H9 (cell line): ENCODE data around the gene LORICRIN. TPM values are rescaled to one million over a fixed set of nuclear protein-coding genes. Genes with fewer than 3 reads are reported as not detected.

Source experiments
- DNase-seq: peaks from one replicate; pipeline ENCODE4 v3.0.0-alpha.2; 2017
- H2AFZ ChIP-seq: one replicate; pipeline ENCODE4 v1.6.1; 2013; ENCODE audit warnings: mild to moderate bottlenecking, low read length, control low read depth, moderate library complexity
- H2AK5ac ChIP-seq: 2 replicates; pipeline ENCODE4 v1.6.1; 2013; ENCODE audit warnings: low read length, control low read depth, mixed read lengths; ENCODE audit not compliant: insufficient read length
- H2BK120ac ChIP-seq: one replicate; pipeline ENCODE4 v1.6.1; 2013; ENCODE audit warnings: low read depth, mild to moderate bottlenecking, low read length, control low read depth, inconsistent platforms; ENCODE audit not compliant: poor library complexity, severe bottlenecking
- H2BK12ac ChIP-seq: 2 replicates; pipeline ENCODE4 v1.6.1; 2013; ENCODE audit warnings: low read length, control low read depth, mixed read lengths, low read depth; ENCODE audit not compliant: insufficient read length
- H2BK15ac ChIP-seq: 2 replicates; pipeline ENCODE4 v1.6.1; 2013; ENCODE audit warnings: low read depth, low read length, control low read depth
- H2BK20ac ChIP-seq: one replicate; pipeline ENCODE4 v1.6.1; 2013; ENCODE audit warnings: low read depth, mild to moderate bottlenecking, low read length, control low read depth, inconsistent platforms; ENCODE audit not compliant: poor library complexity, severe bottlenecking
- H2BK5ac ChIP-seq: 2 replicates; pipeline ENCODE4 v1.6.1; 2013; ENCODE audit warnings: low read length, control low read depth, mixed read lengths; ENCODE audit not compliant: insufficient read length
- H3K14ac ChIP-seq: 2 replicates; pipeline ENCODE4 v1.6.1; 2013; ENCODE audit warnings: low read length, control low read depth; ENCODE audit not compliant: insufficient read depth
- H3K18ac ChIP-seq: 2 replicates; pipeline ENCODE4 v1.6.1; 2013; ENCODE audit warnings: low read depth, mild to moderate bottlenecking, mixed read lengths, low read length, control low read depth; ENCODE audit not compliant: insufficient read length
- H3K23ac ChIP-seq: 2 replicates; pipeline ENCODE4 v1.6.1; 2013; ENCODE audit warnings: low read length, control low read depth, mixed read lengths, low read depth; ENCODE audit not compliant: insufficient read length
- H3K23me2 ChIP-seq: 2 replicates; pipeline ENCODE4 v1.6.1; 2013; ENCODE audit warnings: low read depth, mild to moderate bottlenecking, mixed read lengths, low read length, control low read depth; ENCODE audit not compliant: insufficient read length, poor library complexity, severe bottlenecking
- H3K27ac ChIP-seq: 2 replicates; pipeline ENCODE4 v1.5.1; 2013; ENCODE audit warnings: low read length, control low read depth, mixed read lengths, low read depth; ENCODE audit not compliant: insufficient read length
- H3K27me3 ChIP-seq: 2 replicates; pipeline ENCODE4 v1.6.1; 2013; ENCODE audit warnings: low read length, control low read depth, inconsistent platforms; ENCODE audit not compliant: insufficient read depth
- H3K4ac ChIP-seq: 2 replicates; pipeline ENCODE4 v1.6.1; 2013; ENCODE audit warnings: low read depth, mild to moderate bottlenecking, control low read depth, inconsistent platforms, low read length, moderate library complexity
- H3K4me1 ChIP-seq: 2 replicates; pipeline ENCODE4 v1.6.1; 2013; ENCODE audit warnings: low read length, control low read depth, inconsistent platforms; ENCODE audit not compliant: insufficient read depth
- H3K4me2 ChIP-seq: 2 replicates; pipeline ENCODE4 v1.6.1; 2013; ENCODE audit warnings: low read length, control low read depth, mixed read lengths; ENCODE audit not compliant: insufficient read length, insufficient read depth
- H3K56ac ChIP-seq: 2 replicates; pipeline ENCODE4 v1.6.1; 2013; ENCODE audit warnings: low read depth, mild to moderate bottlenecking, mixed read lengths, low read length, control low read depth; ENCODE audit not compliant: insufficient read length
- H3K79me1 ChIP-seq: 2 replicates; pipeline ENCODE4 v1.6.1; 2013; ENCODE audit warnings: low read depth, mild to moderate bottlenecking, moderate library complexity, low read length, control low read depth, inconsistent platforms; ENCODE audit not compliant: insufficient read depth, poor library complexity, severe bottlenecking
- H3K79me2 ChIP-seq: 2 replicates; pipeline ENCODE4 v1.6.1; 2013; ENCODE audit warnings: low read length, control low read depth, inconsistent platforms; ENCODE audit not compliant: insufficient read depth
- H3K9ac ChIP-seq: 2 replicates; pipeline ENCODE4 v1.6.1; 2013; ENCODE audit warnings: low read length, control low read depth, mixed read lengths; ENCODE audit not compliant: insufficient read length; ENCODE audit errors: extremely low read depth
- H3K9me3 ChIP-seq: one replicate; pipeline ENCODE4 v1.6.1; 2013; ENCODE audit warnings: low read depth, low read length, inconsistent platforms; ENCODE audit not compliant: control insufficient read depth
- H3T11ph ChIP-seq: one replicate; pipeline ENCODE4 v1.6.1; 2013; ENCODE audit warnings: mild to moderate bottlenecking, low read length, control low read depth, inconsistent platforms
- H4K20me1 ChIP-seq: one replicate; pipeline ENCODE4 v1.6.1; 2013; ENCODE audit not compliant: control insufficient read depth, insufficient read length, insufficient read depth
- H4K5ac ChIP-seq: 2 replicates; pipeline ENCODE4 v1.6.1; 2013; ENCODE audit warnings: low read depth, mild to moderate bottlenecking, mixed read lengths, low read length, control low read depth; ENCODE audit not compliant: insufficient read length
- H4K8ac ChIP-seq: replicated peaks from 2 replicates; pipeline ENCODE4 v1.6.1; 2013; ENCODE audit warnings: low read length, control low read depth, mixed read lengths, low read depth; ENCODE audit not compliant: insufficient read length
- H4K91ac ChIP-seq: 2 replicates; pipeline ENCODE4 v1.6.1; 2013; ENCODE audit warnings: low read depth, mild to moderate bottlenecking, moderate library complexity, mixed read lengths, low read length, control low read depth; ENCODE audit not compliant: insufficient read length
- H3K27ac Mint-ChIP-seq, 3 experiments: 2 replicates in 2 of 3; 3 replicates in 1 of 3; pipeline ENCODE4 v1.8.0; 2020 to 2021; ENCODE audit warnings: mixed read lengths in 3 of 3, mild to moderate bottlenecking in 1 of 3, moderate library complexity in 1 of 3
- H3K27me3 Mint-ChIP-seq: 2 replicates; pipeline ENCODE4 v1.8.0; 2021; ENCODE audit warnings: low read depth, mild to moderate bottlenecking, moderate library complexity, mixed read lengths
- H3K36me3 Mint-ChIP-seq, 3 experiments: 2 replicates in 2 of 3; 3 replicates in 1 of 3; pipeline ENCODE4 v1.8.0; 2020 to 2021; ENCODE audit warnings: low read depth in 3 of 3, mixed read lengths in 3 of 3; ENCODE audit not compliant: insufficient read depth in 1 of 3
- H3K4me1 Mint-ChIP-seq, 2 experiments: 2 replicates each; pipeline ENCODE4 v1.8.0; 2020; ENCODE audit warnings: mixed read lengths in 2 of 2
- H3K4me3 Mint-ChIP-seq, 2 experiments: 2 replicates in 1 of 2; 3 replicates in 1 of 2; pipeline ENCODE4 v1.8.0; 2020 to 2021; ENCODE audit warnings: mild to moderate bottlenecking in 2 of 2, mixed read lengths in 2 of 2, moderate library complexity in 1 of 2
- H3K9me3 Mint-ChIP-seq, 2 experiments: 2 replicates in 1 of 2; 3 replicates in 1 of 2; pipeline ENCODE4 v1.8.0; 2020; ENCODE audit warnings: mild to moderate bottlenecking in 2 of 2, mixed read lengths in 2 of 2, moderate library complexity in 1 of 2
- WGBS: extraction: QIAGEN DNeasy Blood & Tissue Kit; methylation state at CpG from one replicate; pipeline ENCODE4 v1.1.7; 2013; ENCODE audit warnings: missing lambda C conversion rate, low lambda C conversion rate, mixed read lengths; ENCODE audit not compliant: insufficient read length; ENCODE audit errors: extremely low coverage; 5-methylcytosine and 5-hydroxymethylcytosine counted together
- total RNA-seq: library from RNA; stranded (reverse); gene quantifications from 2 replicates; pipeline ENCODE4 v1.2.1, GENCODE V29; 2021
- TF ChIP-seq, protein P1 (sequence below): fragments of 200-600 bp; sonication (generic); conservative IDR thresholded peaks from 3 replicates; pipeline ENCODE4 v1.8.0; 2021; ENCODE audit warnings: antibody characterized with exemption, mild to moderate bottlenecking

Gene LORICRIN
- total RNA-seq, 1 experiment from 2014 or later, result not detected

DNA sequence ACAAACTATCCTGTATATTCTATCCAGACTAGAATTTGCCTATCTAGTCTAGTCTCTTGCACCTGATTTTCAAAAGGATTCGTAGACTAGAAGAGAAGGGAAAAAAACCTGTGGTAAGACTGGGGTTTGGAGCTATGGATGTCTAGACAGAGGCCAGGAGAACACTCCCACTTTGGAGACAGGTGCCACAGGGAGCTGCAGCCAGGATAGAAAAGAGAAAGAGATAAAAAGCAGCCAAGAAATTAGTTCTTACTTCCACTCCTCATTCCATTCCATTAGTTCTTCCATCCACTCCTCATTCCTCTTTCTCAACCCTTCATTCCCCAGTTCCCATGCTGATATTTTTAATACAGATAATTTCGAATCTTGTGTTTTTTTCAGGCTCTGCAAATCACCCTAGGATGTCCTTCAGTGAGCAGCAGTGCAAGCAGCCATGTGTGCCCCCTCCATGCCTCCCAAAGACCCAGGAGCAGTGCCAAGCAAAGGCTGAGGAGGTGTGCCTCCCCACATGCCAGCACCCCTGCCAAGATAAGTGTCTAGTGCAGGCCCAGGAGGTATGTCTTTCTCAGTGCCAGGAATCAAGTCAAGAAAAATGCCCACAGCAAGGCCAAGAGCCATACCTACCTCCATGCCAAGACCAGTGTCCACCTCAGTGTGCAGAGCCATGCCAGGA is 41.6 kb upstream of the LORICRIN start:
- Histone ChIP-seq H3K56ac (no peak overlapping the region), H4K91ac (no peak overlapping the region), H4K5ac (no peak overlapping the region), H2AK5ac (no peak overlapping the region), H3T11ph (no peak overlapping the region), H2BK20ac (no peak overlapping the region), H3K9me3 (no peaks in the 10 kb centered on the region), H3K27ac (no peak overlapping the region), H3K27me3 (no peaks in the 10 kb centered on the region), H3K4me1 (no peaks in the 10 kb centered on the region), H2BK120ac (no peak overlapping the region), H3K23ac (no peak overlapping the region), H3K14ac (no peak overlapping the region), H4K8ac (no peak overlapping the region), H3K9ac (no peak overlapping the region), H4K20me1 (no peaks in the 10 kb centered on the region), H2BK5ac (no peak overlapping the region), H2BK15ac (no peak overlapping the region), H3K18ac (no peak overlapping the region), H2AFZ (no peak overlapping the region), H3K23me2 (no peaks in the 10 kb centered on the region), H3K4ac (no peak overlapping the region), H3K4me2 (no peak overlapping the region), H3K79me1 (no peaks in the 10 kb centered on the region), H3K79me2 (no peaks in the 10 kb centered on the region), H2BK12ac (no peak overlapping the region)
- H3K4me3 Mint-ChIP-seq, result no peak overlapping the region
- WGBS, result no CpG with 5 or more reads among the region's 2 CpGs
- TF ChIP-seq, protein P1, sequence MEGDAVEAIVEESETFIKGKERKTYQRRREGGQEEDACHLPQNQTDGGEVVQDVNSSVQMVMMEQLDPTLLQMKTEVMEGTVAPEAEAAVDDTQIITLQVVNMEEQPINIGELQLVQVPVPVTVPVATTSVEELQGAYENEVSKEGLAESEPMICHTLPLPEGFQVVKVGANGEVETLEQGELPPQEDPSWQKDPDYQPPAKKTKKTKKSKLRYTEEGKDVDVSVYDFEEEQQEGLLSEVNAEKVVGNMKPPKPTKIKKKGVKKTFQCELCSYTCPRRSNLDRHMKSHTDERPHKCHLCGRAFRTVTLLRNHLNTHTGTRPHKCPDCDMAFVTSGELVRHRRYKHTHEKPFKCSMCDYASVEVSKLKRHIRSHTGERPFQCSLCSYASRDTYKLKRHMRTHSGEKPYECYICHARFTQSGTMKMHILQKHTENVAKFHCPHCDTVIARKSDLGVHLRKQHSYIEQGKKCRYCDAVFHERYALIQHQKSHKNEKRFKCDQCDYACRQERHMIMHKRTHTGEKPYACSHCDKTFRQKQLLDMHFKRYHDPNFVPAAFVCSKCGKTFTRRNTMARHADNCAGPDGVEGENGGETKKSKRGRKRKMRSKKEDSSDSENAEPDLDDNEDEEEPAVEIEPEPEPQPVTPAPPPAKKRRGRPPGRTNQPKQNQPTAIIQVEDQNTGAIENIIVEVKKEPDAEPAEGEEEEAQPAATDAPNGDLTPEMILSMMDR, result no peak
- no peaks in the 10 kb centered on the region; a peak in 2 of 5 replicates for H3K9me3 Mint-ChIP-seq
- H3K27ac Mint-ChIP-seq, result no peak overlapping the region
- H3K36me3 Mint-ChIP-seq, result no peaks in the 10 kb centered on the region
- H3K4me1 Mint-ChIP-seq, result no peaks in the 10 kb centered on the region
- H3K27me3 Mint-ChIP-seq, result peaks cover 15% of the 10 kb centered on the region
- no peak for DNase-seq
